Transverse colon (tissue), 4 donors: ENCODE results near the gene CLK3. TPM values are rescaled to one million over a fixed set of nuclear protein-coding genes. Genes with fewer than 3 reads are reported as not detected.
"Not testable (repeated sequence)": the region's sequence is repeated elsewhere in the genome, so short reads cannot be mapped to it uniquely, and the experiment has no call there.

Source experiments
- DNase-seq: peaks from one replicate; pipeline ENCODE4 v3.0.0-alpha.2; 2019
- H3K27ac ChIP-seq, 4 donors: fragments of 200-600 bp; sonication (generic); 2 replicates each; pipeline ENCODE4 v1.5.1; 2016 to 2018; ENCODE audit warnings: inconsistent platforms in 4 of 4
- H3K27me3 ChIP-seq: fragments of 200-600 bp; sonication (generic); 2 replicates; pipeline ENCODE4 v1.5.1; 2017; ENCODE audit warnings: inconsistent platforms
- H3K36me3 ChIP-seq, 4 donors: fragments of 200-600 bp; sonication (generic); 2 replicates each; pipeline ENCODE4 v1.5.1; 2017 to 2019; ENCODE audit warnings: inconsistent platforms in 4 of 4
- H3K4me1 ChIP-seq, 4 donors: fragments of 200-600 bp; sonication (generic); 2 replicates each; pipeline ENCODE4 v1.5.1; 2017 to 2020; ENCODE audit warnings: inconsistent platforms in 4 of 4
- H3K4me3 ChIP-seq, 4 donors: fragments of 200-600 bp; sonication (generic); 1 replicate in 1 of 4; 2 replicates in 3 of 4; pipeline versions ENCODE4 v1.5.1 to v1.6.1; 2017 to 2019; ENCODE audit warnings: inconsistent platforms in 4 of 4
- H3K9me3 ChIP-seq, 2 donors: fragments of 200-600 bp; sonication (generic); 2 replicates each; pipeline ENCODE4 v1.5.1; 2017 to 2019; ENCODE audit warnings: inconsistent platforms in 2 of 2
- CTCF ChIP-seq, 5 experiments: fragments of 200-600 bp in 3 of 5; fragments of 450-650 bp in 2 of 5; sonication (generic) in 3 of 5; IDR thresholded peaks; 1 replicate in 2 of 5; 2 replicates in 3 of 5; pipeline ENCODE4 v1.5.1; 2016 to 2017; ENCODE audit warnings: antibody characterized with exemption in 5 of 5, inconsistent platforms in 3 of 5, mild to moderate bottlenecking in 2 of 5, moderate library complexity in 1 of 5
- EP300 ChIP-seq: sonication (generic); formaldehyde crosslinking; IDR thresholded peaks from one replicate; pipeline ENCODE4 v1.6.1; 2017; ENCODE audit warnings: antibody characterized with exemption, low read depth
- POLR2A ChIP-seq: fragments of 450-650 bp; IDR thresholded peaks from one replicate; pipeline ENCODE4 v1.6.1; 2016; ENCODE audit warnings: antibody characterized with exemption, mild to moderate bottlenecking, moderate library complexity
- POLR2AphosphoS5 ChIP-seq, 3 donors: sonication (generic); formaldehyde crosslinking; IDR thresholded peaks; one replicate each; pipeline ENCODE4 v1.6.1; 2016; ENCODE audit warnings: antibody characterized with exemption in 3 of 3
- WGBS, 2 donors: methylation state at CpG; one replicate each; pipeline ENCODE4 v1.1.5; 2018; ENCODE audit warnings: low coverage in 1 of 2; 5-methylcytosine and 5-hydroxymethylcytosine counted together
- in situ Hi-C, 4 donors: fragments of 200-750 bp; cut with MboI; loops; one replicate each; pipeline versions ENCODE4 v1.15.0 to v1.15.1; 2017; ENCODE audit warnings: low sequenced_read_pairs in 3 of 4, low pct_ligation_motif_present in 1 of 4, low pct_unique_long_range_greater_than_20kb in 1 of 4
- intact Hi-C: fragments of 100-400 bp; cut with DNase I; formaldehyde crosslinking; loops from one replicate; pipeline ENCODE4 v1.15.1; 2023; ENCODE audit warnings: low total_unique reads
- total RNA-seq, 4 donors: library from RNA; depleted of rRNA; stranded (reverse); fragments of >200 nt; gene quantifications; one replicate each; pipeline ENCODE4 v1.1.0, GENCODE V29; 2016

CLK3 gene
- total RNA-seq, 4 donors from 2014 or later = 144 to 420 (median 208) TPM

GRCh38 chr15:74595271-74595670 is 20.4 kb upstream of the CLK3 start:
- 92% methylated on average over 5 of the region's 5 CpGs; no CpG with 5 or more reads in 1 of the 2 donors for WGBS, 2 donors
- in situ Hi-C loops (no loop called here), intact Hi-C loops (no loop called here)
- peaks cover 0 to 7% (median 0%) of the 10 kb centered on the region in 4 donors for H3K36me3 ChIP-seq
- no peak overlapping the region for H3K4me3 ChIP-seq
- peaks cover 7 to 20% (median 13%) of the 10 kb centered on the region in 4 donors for H3K4me1 ChIP-seq
- H3K9me3 ChIP-seq = no peaks in the 10 kb centered on the region
- H3K27ac ChIP-seq = no peak overlapping the region
- H3K27me3 ChIP-seq = no peaks in the 10 kb centered on the region
- no peak for DNase-seq
- TF ChIP-seq POLR2AphosphoS5 (IDR thresholded peaks at IDR 0.05) = no peak

- H3K27ac ChIP-seq, H3K4me3 ChIP-seq, in situ Hi-C loops, H3K27me3 ChIP-seq, intact Hi-C loops, H3K36me3 ChIP-seq, H3K9me3 ChIP-seq, DNase-seq: not testable (repeated sequence)
- 89% methylated on average over 10 of the region's 11 CpGs; no CpG with 5 or more reads in 1 of the 2 donors for WGBS, 2 donors
- H3K4me1 ChIP-seq = peaks cover 7 to 20% (median 13%) of the 10 kb centered on the region in 4 donors
Measured at GRCh38 chr15:74596736-74597135, 18.9 kb upstream of the CLK3 start.

- H3K4me1 ChIP-seq = peaks cover 7 to 20% (median 13%) of the 10 kb centered on the region in 4 donors
- H3K27ac ChIP-seq, H3K27me3 ChIP-seq, H3K9me3 ChIP-seq, in situ Hi-C loops, H3K36me3 ChIP-seq, H3K4me3 ChIP-seq, intact Hi-C loops, DNase-seq: not testable (repeated sequence)
- WGBS, 2 donors = 91% methylated on average over 15 of the region's 16 CpGs; no CpG with 5 or more reads in 1 of the 2 donors
Measured at GRCh38 chr15:74597146-74597705, 18.4 kb upstream of the CLK3 start.

- DNase-seq = peak; percentile 95
- no peaks in the 10 kb centered on the region for H3K27me3 ChIP-seq
- peak overlapping the region; percentile 88 to 91 (median 88) for H3K27ac ChIP-seq
- no peaks in the 10 kb centered on the region for H3K9me3 ChIP-seq
- no peaks in the 10 kb centered on the region for H3K36me3 ChIP-seq
- peak; percentile 83 for TF ChIP-seq POLR2A
- no peak for TF ChIP-seq CTCF (IDR thresholded peaks at IDR 0.05)
- peak; percentile 89 to 94 (median 90) for TF ChIP-seq POLR2AphosphoS5 (IDR thresholded peaks at IDR 0.05)
- H3K4me3 ChIP-seq = peak overlapping the region; percentile 39 to 64 (median 48)
- in situ Hi-C loops = no loop called here
- peaks cover 7 to 20% (median 13%) of the 10 kb centered on the region in 4 donors for H3K4me1 ChIP-seq
- WGBS, 2 donors = 0 to 3% methylated on average over 3 to 26 of the region's 26 CpGs
- intact Hi-C loops = no loop called here
Measured at GRCh38 chr15:74598126-74598842, 17.4 kb upstream of the CLK3 start.

GRCh38 chr15:74599156-74599555 is 16.5 kb upstream of the CLK3 start:
- Histone ChIP-seq H3K27ac (peak overlapping the region; percentile 88 to 91 (median 88)), H3K27me3 (no peaks in the 10 kb centered on the region), H3K9me3 (no peaks in the 10 kb centered on the region), H3K4me1 (peaks cover 7 to 20% (median 13%) of the 10 kb centered on the region in 4 donors), H3K4me3 (peak overlapping the region; percentile 39 to 64 (median 48)), H3K36me3 (no peaks in the 10 kb centered on the region)
- DNase-seq = no peak
- in situ Hi-C loops (no loop called here), intact Hi-C loops (no loop called here)
- 71% methylated on average over 15 of the region's 15 CpGs; no CpG with 5 or more reads in 1 of the 2 donors for WGBS, 2 donors
- TF ChIP-seq EP300 (no peak), POLR2AphosphoS5 (IDR thresholded peaks at IDR 0.05) (no peak), CTCF (IDR thresholded peaks at IDR 0.05) (no peak), POLR2A (no peak)
